Measurements from ENCODE around the gene C5orf63. TPM values are rescaled to one million over a fixed set of nuclear protein-coding genes. Genes with fewer than 3 reads are reported as not detected.
"Not testable (repeated sequence)": the region's sequence is repeated elsewhere in the genome, so short reads cannot be mapped to it uniquely, and the experiment has no call there.

The C5orf63 gene
- total RNA-seq, 2 donors from 2014 or later: 5.2 to 5.6 TPM

DNA sequence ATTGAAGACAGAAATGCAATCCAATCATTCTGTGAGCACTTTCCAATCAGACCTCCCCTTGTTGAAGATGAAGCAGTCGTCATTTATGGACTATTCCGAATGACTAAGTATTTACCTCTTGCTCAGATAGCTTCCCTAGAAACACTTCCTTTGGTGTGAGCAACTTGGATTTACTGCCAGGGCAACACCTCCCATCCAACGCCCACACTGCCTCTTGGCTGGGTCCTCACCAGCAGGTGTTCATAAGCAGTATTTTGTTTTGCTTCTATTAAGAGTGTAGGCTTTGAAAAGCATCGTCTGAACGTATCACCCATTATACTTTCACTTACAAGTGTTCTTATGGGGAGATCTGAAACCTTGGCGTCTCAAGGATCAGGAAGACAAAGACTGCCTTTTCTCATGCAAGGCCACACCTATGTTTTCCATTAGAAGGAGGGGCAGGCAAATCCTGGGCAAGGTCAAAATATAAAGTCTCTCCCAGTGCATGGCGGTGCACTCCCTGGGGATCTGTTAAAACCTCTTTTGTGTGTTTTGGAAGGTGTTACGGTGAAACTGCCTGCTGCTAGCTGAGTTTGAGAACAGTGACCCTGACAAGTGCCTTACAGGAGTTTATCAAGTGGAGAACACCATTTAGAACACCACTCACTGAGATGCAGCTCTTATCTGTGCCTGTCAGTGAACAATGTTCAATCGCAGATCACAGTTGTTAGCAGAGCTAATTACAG, 32.3 kb downstream of the C5orf63 start:
- H3K4me1 Mint-ChIP-seq: peaks cover 3% of the 10 kb centered on the region
- no peak overlapping the region for H3K4me3 Mint-ChIP-seq
- ATAC-seq: no peak

DNA sequence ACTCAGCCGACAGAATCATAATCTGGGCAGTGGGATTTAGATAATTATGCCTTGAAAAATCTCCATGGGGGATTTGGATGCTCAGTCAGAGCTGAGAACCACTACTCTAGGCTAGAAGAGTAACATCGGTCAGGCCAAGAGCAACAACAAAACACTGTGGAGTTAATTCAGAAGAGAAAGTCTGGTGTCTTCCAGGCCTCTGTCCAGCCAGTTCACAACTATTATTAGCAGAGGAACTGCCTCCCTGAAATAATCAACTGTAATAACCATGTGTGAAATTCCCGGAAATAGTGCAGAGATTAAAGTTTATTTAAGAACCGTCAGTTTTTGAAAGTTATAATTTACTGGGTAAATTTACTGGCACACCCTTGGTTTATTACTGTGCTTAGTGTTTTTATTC, 34.8 kb downstream of the C5orf63 start:
- ATAC-seq (no peak), DNase-seq (no peak)
- no peak overlapping the region for H3K4me3 Mint-ChIP-seq
- no peak overlapping the region for H3K27ac Mint-ChIP-seq
- no peaks in the 10 kb centered on the region for H3K9me3 ChIP-seq (ENCODE audit: control insufficient read depth, low read length, poor library complexity, severe bottlenecking)
- no peaks in the 10 kb centered on the region for H3K36me3 Mint-ChIP-seq (ENCODE audit: low read depth)
- peaks cover 6% of the 10 kb centered on the region for H3K4me1 Mint-ChIP-seq
- H3K27me3 Mint-ChIP-seq: peaks cover 7% of the 10 kb centered on the region

More for the DNA sequence above, 32.3 kb downstream of the C5orf63 start:
- Mint-ChIP-seq H3K36me3 (ENCODE audit: low read depth) (no peaks in the 10 kb centered on the region), H3K27ac (no peak overlapping the region), H3K27me3 (no peaks in the 10 kb centered on the region)
- DNase-seq: no peak
- H3K9me3 ChIP-seq (ENCODE audit: control insufficient read depth, low read length, poor library complexity, severe bottlenecking): no peaks in the 10 kb centered on the region

DNA sequence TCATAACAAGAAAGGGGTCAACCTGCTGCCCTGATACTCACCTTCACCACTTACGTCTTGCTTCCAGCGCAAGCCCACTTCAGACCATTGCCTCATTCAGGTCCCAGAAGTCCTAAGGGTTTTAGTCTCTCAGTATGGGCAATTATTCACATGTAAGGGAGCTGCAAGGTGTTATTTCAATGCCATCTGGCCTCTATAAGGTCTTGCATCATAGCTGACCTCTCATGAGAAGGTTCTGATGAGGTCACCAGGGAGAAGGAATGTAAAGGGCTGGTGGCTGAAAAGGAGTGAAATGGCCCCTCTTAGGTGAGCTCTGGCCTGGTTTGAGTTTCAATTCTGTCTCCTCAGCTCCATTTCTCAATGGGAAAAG, 41.5 kb downstream of the C5orf63 start:
- Mint-ChIP-seq H3K27me3 (peaks cover 13% of the 10 kb centered on the region), H3K4me1 (peaks cover 21% of the 10 kb centered on the region), H3K36me3 (ENCODE audit: low read depth) (no peaks in the 10 kb centered on the region), H3K4me3 (peak overlapping the region; percentile 91), H3K27ac (no peak overlapping the region)
- H3K9me3 ChIP-seq (ENCODE audit: control insufficient read depth, low read length, poor library complexity, severe bottlenecking): no peaks in the 10 kb centered on the region
- ATAC-seq (no peak), DNase-seq (no peak)

DNA sequence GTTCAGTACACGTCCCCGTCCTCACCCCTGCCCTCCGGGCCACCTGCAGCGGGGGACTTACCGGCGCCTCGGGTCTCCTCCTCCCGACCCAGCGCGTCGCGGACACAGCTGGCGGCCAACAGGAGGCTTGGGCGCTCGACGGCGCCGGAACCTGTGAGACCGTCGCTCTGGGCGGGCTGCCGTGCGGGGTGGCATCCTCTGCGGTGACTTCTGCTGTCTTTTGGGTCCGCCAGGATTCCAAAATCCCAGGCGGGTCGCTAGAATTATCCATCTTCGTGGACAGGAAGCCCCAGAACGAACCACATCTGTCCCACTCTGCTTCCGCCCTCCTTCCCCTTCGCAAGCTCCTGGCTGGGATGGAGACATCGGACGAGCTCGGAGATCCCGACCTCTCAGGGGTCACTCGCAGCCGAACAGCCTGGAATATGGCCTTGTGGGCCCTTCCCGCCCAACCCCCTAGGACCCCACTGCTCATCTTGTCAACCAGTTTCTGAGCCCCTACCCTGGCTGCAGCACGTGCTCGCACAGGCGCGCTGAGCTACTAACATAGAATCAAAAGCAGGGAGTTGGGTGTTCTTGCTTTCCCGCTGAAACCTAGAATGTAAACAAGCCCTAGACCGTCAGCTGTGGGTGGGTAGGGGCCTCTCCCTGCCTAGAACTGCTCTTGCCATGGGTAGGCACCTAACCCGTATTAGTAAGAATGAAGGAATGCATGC, 42.0 kb downstream of the C5orf63 start:
- H3K27me3 Mint-ChIP-seq: peaks cover 13% of the 10 kb centered on the region
- H3K9me3 ChIP-seq (ENCODE audit: control insufficient read depth, low read length, poor library complexity, severe bottlenecking): no peaks in the 10 kb centered on the region
- peak overlapping the region; percentile 37 for H3K27ac Mint-ChIP-seq
- no peak for ATAC-seq
- peaks cover 21% of the 10 kb centered on the region for H3K4me1 Mint-ChIP-seq
- H3K4me3 Mint-ChIP-seq: peak overlapping the region; percentile 91
- DNase-seq: peak in 2 of 3 donors; percentile 16 to 18
- H3K36me3 Mint-ChIP-seq (ENCODE audit: low read depth): no peaks in the 10 kb centered on the region

DNA sequence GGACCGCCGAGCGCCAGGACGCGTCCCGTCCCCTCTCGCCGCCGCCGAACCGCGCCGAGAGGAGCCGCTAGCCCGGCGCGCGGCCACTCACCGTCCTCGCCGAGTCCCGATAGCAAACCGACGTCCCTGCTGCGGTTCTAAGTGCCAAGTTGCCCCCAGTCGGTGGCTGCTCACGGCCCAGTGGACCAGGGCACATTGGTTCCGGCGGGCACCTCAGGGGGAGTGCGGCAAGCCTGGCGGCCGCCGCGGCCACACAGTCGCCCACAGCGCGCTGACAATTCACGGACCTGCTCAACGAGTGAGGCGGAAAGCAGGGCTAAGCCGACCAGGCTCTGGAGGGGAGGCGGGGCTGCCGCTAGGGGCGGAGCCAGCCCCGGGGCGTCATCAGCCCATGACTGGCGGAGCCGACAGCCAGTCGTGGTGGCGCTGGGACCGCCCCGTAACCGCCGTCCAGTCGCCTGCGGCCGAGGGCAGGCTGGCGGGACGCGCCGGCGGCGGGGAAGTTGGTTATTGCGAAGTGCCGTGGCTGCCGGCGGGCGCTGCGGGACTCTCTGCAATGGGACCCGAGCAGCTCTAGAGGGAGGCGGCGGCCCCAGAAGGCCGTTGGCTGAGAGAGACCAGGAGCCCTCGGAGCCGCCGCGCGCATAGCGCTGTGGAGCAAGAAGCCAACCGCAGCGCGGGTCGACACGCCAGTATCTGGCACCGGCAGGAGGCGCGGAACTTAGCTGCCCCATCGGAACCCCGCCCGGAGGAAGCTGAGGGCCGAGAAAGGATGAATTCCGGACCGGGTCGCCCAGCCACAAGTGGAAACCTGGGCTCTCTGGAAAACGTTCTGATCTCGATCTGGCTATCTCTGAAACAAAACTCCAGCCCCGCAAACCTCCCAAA, 42.8 kb downstream of the C5orf63 start, which contains the start of gene MARCHF3:
TSS of gene MARCHF3 (minus strand) at position 300 of the 888 bp plus-strand sequence. CDS start 112,387 bp downstream, outside the sequence.
- Mint-ChIP-seq H3K27me3 (peaks cover 13% of the 10 kb centered on the region), H3K36me3 (ENCODE audit: low read depth) (no peaks in the 10 kb centered on the region), H3K4me3 (peak within 1 kb of the TSS; percentile 91), H3K4me1 (peaks cover 24% of the 10 kb centered on the region), H3K27ac (peak within 1 kb of the TSS; percentile 37)
- DNase-seq (peak; percentile 92 to 93 (median 92)), ATAC-seq (peak; percentile 97)
- H3K9me3 ChIP-seq (ENCODE audit: control insufficient read depth, low read length, poor library complexity, severe bottlenecking): no peaks in the 10 kb centered on the region

DNA sequence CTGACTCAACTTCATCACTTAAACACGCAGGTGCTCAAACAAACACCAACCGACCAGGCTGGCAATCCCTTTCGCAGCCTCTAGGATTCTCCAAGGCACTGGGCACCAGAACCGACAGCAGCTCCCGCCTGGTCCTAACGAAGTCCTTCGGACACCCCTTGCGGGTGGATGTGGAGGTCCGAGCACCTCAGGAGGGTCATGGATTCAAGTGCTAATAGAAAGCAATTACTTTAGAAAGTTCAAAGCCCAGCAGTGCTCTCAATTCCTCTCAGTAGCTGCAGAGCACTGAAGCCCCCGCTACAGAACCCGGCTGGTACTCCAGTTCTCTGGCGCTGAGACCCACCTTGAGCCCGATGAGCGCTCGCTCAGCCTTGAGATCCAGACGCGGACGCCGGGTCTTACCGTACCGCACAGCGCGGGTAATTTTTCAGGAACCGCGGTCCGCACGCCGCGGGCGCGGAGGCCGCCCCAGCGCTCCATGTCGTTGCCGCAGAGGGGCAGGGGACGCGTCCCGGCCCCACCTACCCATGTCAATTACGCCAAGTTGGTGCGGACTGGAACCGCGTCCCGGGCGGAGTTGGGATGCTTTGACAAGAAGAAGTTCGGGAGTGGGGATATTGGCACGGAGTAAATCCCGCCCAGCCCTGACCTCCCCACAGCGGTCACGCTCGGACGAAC, 43.6 kb downstream of the C5orf63 start:
- Mint-ChIP-seq H3K36me3 (ENCODE audit: low read depth) (no peaks in the 10 kb centered on the region), H3K4me1 (peaks cover 24% of the 10 kb centered on the region), H3K27me3 (peaks cover 13% of the 10 kb centered on the region), H3K4me3 (peak overlapping the region; percentile 91), H3K27ac (peak overlapping the region; percentile 37)
- DNase-seq: peak; percentile 15 to 22 (median 20)
- H3K9me3 ChIP-seq (ENCODE audit: control insufficient read depth, low read length, poor library complexity, severe bottlenecking): no peaks in the 10 kb centered on the region
- ATAC-seq: peak; percentile 12

DNA sequence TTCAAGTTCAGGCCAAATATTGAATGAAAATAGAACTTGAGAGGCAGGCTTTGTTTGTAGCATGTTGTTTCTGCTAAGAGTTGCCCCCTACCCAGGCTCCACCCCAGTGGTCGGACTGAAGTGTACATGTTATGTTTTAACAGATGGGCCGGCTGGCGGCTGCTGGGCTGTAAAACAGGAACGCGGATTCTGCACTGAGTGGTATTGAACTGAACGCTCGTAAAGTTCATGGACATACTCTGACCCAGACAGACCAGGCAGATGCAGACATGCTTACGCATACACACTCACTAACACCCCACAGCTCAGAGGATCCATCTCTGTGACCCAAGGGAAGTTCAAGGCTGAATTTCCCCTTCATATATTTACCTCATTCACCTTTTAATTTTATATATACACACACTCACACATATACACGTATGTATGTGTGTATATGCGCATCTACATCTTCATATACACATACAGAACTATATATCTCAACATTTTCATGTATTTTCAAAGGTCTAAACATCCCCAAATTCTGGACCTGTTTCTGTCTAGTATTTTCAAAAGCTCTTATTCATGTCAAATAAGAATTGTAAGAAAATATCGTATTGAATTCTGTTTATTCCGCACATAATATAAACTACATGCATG, 44.4 kb downstream of the C5orf63 start:
- ATAC-seq: no peak
- Mint-ChIP-seq H3K4me1 (peaks cover 25% of the 10 kb centered on the region), H3K27ac (no peak overlapping the region), H3K4me3 (peak overlapping the region; percentile 91), H3K36me3 (ENCODE audit: low read depth) (no peaks in the 10 kb centered on the region), H3K27me3 (peaks cover 9% of the 10 kb centered on the region)
- no peak for DNase-seq
- H3K9me3 ChIP-seq (ENCODE audit: control insufficient read depth, low read length, poor library complexity, severe bottlenecking): no peaks in the 10 kb centered on the region

DNA sequence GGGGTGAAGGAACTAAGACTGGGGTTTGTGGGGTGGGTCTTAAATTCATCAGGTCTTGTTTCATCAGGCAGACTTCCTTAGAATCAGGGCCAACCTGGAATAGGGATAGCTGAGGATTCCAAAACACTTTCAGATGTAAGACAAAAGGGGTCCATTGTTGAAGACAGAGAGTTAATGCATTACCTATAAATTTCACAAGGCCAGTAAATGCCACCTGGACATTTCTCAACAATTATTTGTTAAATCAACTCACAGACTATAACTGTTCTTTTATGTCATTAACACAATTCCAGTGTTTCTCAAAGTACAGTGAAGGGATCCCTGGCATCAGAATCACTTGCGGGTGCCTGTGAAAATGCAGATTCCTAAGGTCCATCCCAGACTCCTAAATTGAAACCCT, 45.8 kb downstream of the C5orf63 start:
- Mint-ChIP-seq H3K4me1 (peaks cover 26% of the 10 kb centered on the region), H3K27me3 (peaks cover 6% of the 10 kb centered on the region), H3K27ac (no peak overlapping the region), H3K4me3 (no peak overlapping the region), H3K36me3 (ENCODE audit: low read depth) (no peaks in the 10 kb centered on the region)
- DNase-seq (no peak), ATAC-seq (no peak)
- H3K9me3 ChIP-seq (ENCODE audit: control insufficient read depth, low read length, poor library complexity, severe bottlenecking): no peaks in the 10 kb centered on the region

DNA sequence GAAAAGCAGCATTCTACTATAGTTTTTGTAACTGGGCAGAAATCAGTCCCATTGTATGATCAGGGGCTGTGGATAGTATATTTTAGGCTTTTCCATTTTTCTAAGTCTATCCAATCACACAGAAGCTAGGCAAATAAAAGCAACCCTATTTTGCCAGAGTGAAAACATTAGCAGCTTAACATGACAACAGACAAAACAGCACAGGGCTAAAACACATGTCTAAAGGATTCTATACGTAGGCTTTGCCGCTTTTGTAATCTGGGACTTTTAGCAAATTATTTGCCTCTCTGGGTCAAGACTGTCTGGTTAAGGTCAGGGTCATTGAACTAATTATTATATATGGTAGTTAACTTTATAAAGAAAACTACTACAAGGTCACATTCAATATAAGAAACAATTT, 47.1 kb downstream of the C5orf63 start:
- H3K36me3 Mint-ChIP-seq (ENCODE audit: low read depth): peaks cover 2% of the 10 kb centered on the region
- no peak overlapping the region for H3K4me3 Mint-ChIP-seq
- peaks cover 19% of the 10 kb centered on the region for H3K4me1 Mint-ChIP-seq
- H3K27ac Mint-ChIP-seq: no peak overlapping the region
- no peaks in the 10 kb centered on the region for H3K27me3 Mint-ChIP-seq
- no peak for ATAC-seq
- H3K9me3 ChIP-seq (ENCODE audit: control insufficient read depth, low read length, poor library complexity, severe bottlenecking): no peaks in the 10 kb centered on the region
- no peak for DNase-seq

DNA sequence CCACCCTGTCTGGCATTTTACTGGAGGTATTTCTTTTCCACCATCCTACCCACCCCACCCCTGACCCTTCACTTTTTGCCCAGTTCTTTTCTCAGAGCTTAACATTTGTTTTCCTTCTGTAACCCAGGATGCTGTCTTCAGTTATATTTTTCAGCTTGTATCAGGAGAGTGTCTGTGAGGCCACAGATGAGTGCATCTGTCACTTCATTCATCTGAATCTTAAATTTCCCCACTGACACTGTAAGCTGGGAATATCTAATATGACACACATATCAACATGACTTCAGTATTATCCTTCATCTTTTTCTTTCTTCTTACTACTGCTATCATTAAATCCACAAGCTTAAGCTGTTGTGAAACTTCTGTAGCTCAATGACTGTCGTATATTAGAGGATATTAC, 47.8 kb downstream of the C5orf63 start:
- no peaks in the 10 kb centered on the region for H3K9me3 ChIP-seq (ENCODE audit: control insufficient read depth, low read length, poor library complexity, severe bottlenecking)
- H3K4me3 Mint-ChIP-seq: no peak overlapping the region
- peak overlapping the region; percentile 6 for H3K27ac Mint-ChIP-seq
- DNase-seq: no peak
- no peaks in the 10 kb centered on the region for H3K27me3 Mint-ChIP-seq
- H3K36me3 Mint-ChIP-seq (ENCODE audit: low read depth): peaks cover 2% of the 10 kb centered on the region
- ATAC-seq: no peak
- peaks cover 19% of the 10 kb centered on the region for H3K4me1 Mint-ChIP-seq

DNA sequence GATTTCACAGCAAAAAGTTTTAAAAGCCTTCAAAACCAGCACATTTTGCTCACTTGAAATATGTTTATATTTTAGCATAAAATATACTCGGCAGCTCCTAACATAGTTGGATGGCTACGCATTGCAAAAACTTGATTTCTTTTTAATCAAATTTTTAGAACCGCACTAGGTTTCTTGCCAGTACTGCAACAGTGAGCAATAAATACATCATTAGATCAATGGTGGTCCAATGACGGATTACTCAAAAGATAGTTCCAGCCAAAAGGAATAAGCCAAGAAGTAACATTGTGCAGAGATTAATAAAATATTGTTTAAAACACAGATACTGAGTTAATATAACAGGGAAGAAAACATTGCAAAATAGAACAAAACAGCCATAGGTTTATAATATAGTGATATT, 48.5 kb downstream of the C5orf63 start:
- Mint-ChIP-seq H3K36me3 (ENCODE audit: low read depth) (peaks cover 2% of the 10 kb centered on the region), H3K4me1 (peaks cover 22% of the 10 kb centered on the region), H3K27ac (no peak overlapping the region), H3K4me3 (no peak overlapping the region), H3K27me3 (no peaks in the 10 kb centered on the region)
- no peak for ATAC-seq
- no peaks in the 10 kb centered on the region for H3K9me3 ChIP-seq (ENCODE audit: control insufficient read depth, low read length, poor library complexity, severe bottlenecking)
- no peak for DNase-seq

DNA sequence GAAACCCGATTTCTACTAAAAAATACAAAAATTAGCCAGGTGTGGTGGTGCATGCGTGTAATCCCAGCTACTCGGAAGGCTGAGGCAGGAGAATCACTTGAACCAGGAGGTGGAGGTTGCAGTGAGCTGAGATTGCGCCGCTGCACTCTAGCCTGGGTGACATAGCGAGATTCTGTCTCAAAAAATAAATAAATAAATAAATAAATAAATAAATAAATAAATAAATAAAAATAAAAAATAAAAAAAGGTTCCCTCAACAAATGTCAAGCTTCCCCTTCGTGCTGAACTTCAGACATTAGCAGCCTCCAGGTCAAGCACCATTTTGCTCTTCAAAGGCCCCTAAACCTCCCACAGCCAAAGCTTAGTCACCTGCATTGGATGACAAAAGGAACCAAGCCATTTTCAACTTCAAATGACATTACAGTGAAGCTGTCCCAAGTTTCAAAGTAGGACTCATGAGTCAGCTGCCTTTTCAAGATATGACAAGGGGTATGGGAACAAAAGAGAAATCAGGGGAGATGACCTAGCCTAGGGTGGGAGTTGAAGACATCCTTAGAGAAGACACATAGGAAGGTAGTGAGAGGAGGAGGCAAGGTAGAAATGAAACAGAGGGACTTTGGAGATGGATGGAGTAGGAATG, 49.6 kb downstream of the C5orf63 start:
- H3K27ac Mint-ChIP-seq; H3K27me3 Mint-ChIP-seq; H3K4me3 Mint-ChIP-seq; DNase-seq; H3K9me3 ChIP-seq (ENCODE audit: control insufficient read depth, low read length, poor library complexity, severe bottlenecking); H3K36me3 Mint-ChIP-seq (ENCODE audit: low read depth); ATAC-seq: not testable (repeated sequence)
- H3K4me1 Mint-ChIP-seq: peaks cover 13% of the 10 kb centered on the region
